C4-2B (cell line): ENCODE results near the gene FIZ1.

Source experiments
- ZFX ChIP-seq: fragments of 450-650 bp; IDR thresholded peaks from 2 replicates; pipeline ENCODE4 v1.6.1; 2017
- TF ChIP-seq, protein P1 (sequence below): fragments of 450-650 bp; conservative IDR thresholded peaks from 2 replicates; pipeline ENCODE4 v1.5.1; 2017; ENCODE audit warnings: mild to moderate bottlenecking

DNA sequence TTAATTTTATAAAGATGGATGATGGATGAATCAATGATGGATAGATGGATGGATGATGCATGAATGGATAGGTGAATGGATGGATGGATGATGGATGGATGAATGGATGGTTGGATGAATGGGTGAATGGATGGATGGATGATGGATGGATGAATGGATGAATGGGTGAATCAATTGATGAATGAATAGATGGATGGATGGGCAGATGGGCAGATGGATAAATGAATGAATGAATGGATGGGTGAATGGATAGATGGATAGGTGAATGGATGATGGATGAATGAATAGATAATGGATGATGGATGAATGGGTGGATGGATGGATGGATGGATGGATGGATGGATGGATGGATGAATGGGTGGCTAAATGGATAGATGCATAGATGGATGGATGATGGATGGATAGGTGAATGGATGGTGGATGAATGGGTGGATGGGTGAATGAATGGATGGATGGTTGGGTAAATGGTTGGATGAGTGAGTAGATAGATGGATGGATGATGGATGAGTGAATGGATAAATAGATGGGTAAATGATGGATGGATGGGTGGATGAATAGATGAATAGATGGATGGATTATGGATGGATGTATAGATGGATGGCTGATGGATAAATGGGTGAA is 31.5 kb downstream of the FIZ1 start:
- TF ChIP-seq, protein P1, sequence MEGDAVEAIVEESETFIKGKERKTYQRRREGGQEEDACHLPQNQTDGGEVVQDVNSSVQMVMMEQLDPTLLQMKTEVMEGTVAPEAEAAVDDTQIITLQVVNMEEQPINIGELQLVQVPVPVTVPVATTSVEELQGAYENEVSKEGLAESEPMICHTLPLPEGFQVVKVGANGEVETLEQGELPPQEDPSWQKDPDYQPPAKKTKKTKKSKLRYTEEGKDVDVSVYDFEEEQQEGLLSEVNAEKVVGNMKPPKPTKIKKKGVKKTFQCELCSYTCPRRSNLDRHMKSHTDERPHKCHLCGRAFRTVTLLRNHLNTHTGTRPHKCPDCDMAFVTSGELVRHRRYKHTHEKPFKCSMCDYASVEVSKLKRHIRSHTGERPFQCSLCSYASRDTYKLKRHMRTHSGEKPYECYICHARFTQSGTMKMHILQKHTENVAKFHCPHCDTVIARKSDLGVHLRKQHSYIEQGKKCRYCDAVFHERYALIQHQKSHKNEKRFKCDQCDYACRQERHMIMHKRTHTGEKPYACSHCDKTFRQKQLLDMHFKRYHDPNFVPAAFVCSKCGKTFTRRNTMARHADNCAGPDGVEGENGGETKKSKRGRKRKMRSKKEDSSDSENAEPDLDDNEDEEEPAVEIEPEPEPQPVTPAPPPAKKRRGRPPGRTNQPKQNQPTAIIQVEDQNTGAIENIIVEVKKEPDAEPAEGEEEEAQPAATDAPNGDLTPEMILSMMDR, result no peak
- TF ChIP-seq ZFX, result no peak
